A549 (cell line): ENCODE data around the gene FAM118B. TPM values are rescaled to one million over a fixed set of nuclear protein-coding genes. Genes with fewer than 3 reads are reported as not detected.

ENCODE experiments used
- ATAC-seq, 2 experiments: fragments of 200-7000 bp in 1 of 2; fragments of >200 bp in 1 of 2; cut with Nextera tagmentation in 1 of 2; cut with Tn5 transposase in 1 of 2; 3 replicates each; pipeline versions ENCODE4 v1.8.0 to v1.9.1; 2018 to 2020; ENCODE audit warnings: mild to moderate bottlenecking in 1 of 2, moderate library complexity in 1 of 2
- CTCF ChIA-PET: fragments of 300-600 bp; sonication (Branson Sonifier 250); formaldehyde crosslinking; extraction: SDS; loops from one replicate; lab custom pipeline; 2021; ENCODE audit warnings: antibody characterized with exemption, inconsistent platforms; lab: Yijun Ruan, JAX
- POLR2A ChIA-PET: fragments of 350-600 bp; formaldehyde crosslinking; extraction: SDS; loops from one replicate; lab custom pipeline; 2021; ENCODE audit warnings: antibody characterized with exemption, inconsistent platforms; lab: Yijun Ruan, JAX
- DNase-seq, 2 experiments: peaks; one replicate each; pipeline versions ENCODE4 v3.0.0 to v3.0.0-alpha.2; 2011 to 2016; ENCODE audit warnings: low read depth in 1 of 2, low spot score in 1 of 2
- FAIRE-seq: peaks from 2 replicates; lab custom pipeline; 2011; peaks lifted over from hg19 to GRCh38; lab: Jason Lieb, UNC
- H3K27ac ChIP-seq, 2 experiments: fragments of >200 bp; sonication (Bioruptor Twin); formaldehyde crosslinking; 3 replicates each; pipeline ENCODE4 v1.5.1; 2016 to 2017
- H3K4me1 ChIP-seq: fragments of >200 bp; sonication (Bioruptor Twin); formaldehyde crosslinking; 3 replicates; pipeline ENCODE4 v1.6.1; 2016
- H3K4me2 ChIP-seq: fragments of >200 bp; sonication (Bioruptor Twin); formaldehyde crosslinking; 3 replicates; pipeline ENCODE4 v1.6.1; 2016
- H3K4me3 ChIP-seq: fragments of >200 bp; sonication (Bioruptor Twin); formaldehyde crosslinking; 3 replicates; pipeline ENCODE4 v1.5.1; 2016
- H3K9me3 ChIP-seq: fragments of >200 bp; sonication (Bioruptor Twin); formaldehyde crosslinking; 3 replicates; pipeline ENCODE4 v1.6.1; 2016
- CEBPB ChIP-seq, 2 experiments: fragments of >200 bp in 1 of 2; sonication (Bioruptor Twin) in 1 of 2; formaldehyde crosslinking in 1 of 2; IDR thresholded peaks; 2 replicates each; pipeline ENCODE4 v1.6.1; 2012 to 2016
- EHMT2 ChIP-seq: fragments of 200-600 bp; sonication (generic); IDR thresholded peaks from 2 replicates; pipeline ENCODE4 v1.6.1; 2016; ENCODE audit warnings: antibody characterized with exemption, low read depth, mild to moderate bottlenecking, moderate library complexity
- ESRRA ChIP-seq: fragments of 150-350 bp; IDR thresholded peaks from 2 replicates; pipeline ENCODE4 v1.6.1; 2014; ENCODE audit warnings: mild to moderate bottlenecking, low read length, borderline replicate concordance
- GATA3 ChIP-seq: IDR thresholded peaks from 2 replicates; pipeline ENCODE4 v1.6.1; 2012; ENCODE audit warnings: borderline replicate concordance
- JUNB ChIP-seq: fragments of >200 bp; sonication (Bioruptor Twin); formaldehyde crosslinking; IDR thresholded peaks from 2 replicates; pipeline ENCODE4 v1.6.1; 2016
- KDM5A ChIP-seq: fragments of 200-600 bp; sonication (generic); IDR thresholded peaks from 2 replicates; pipeline ENCODE4 v1.6.1; 2016; ENCODE audit warnings: antibody characterized with exemption, mild to moderate bottlenecking
- MAZ ChIP-seq: fragments of 150-350 bp; IDR thresholded peaks from 2 replicates; pipeline ENCODE4 v1.6.1; 2014; ENCODE audit warnings: antibody characterized with exemption, low read depth, low read length, borderline replicate concordance
- NPAS2 ChIP-seq: fragments of 250-450 bp; sonication (Bioruptor Pico); IDR thresholded peaks from 2 replicates; pipeline ENCODE4 v1.8.0; 2022; ENCODE audit warnings: mild to moderate bottlenecking, moderate library complexity, borderline replicate concordance
- POLR2A ChIP-seq: IDR thresholded peaks from 2 replicates; pipeline ENCODE4 v1.6.1; 2012; ENCODE audit warnings: mild to moderate bottlenecking, low read length
- RAD21 ChIP-seq, 2 experiments: fragments of >200 bp in 1 of 2; sonication (Bioruptor Twin) in 1 of 2; formaldehyde crosslinking in 1 of 2; IDR thresholded peaks in 1 of 2; conservative IDR thresholded peaks in 1 of 2; 2 replicates in 1 of 2; 3 replicates in 1 of 2; pipeline ENCODE4 v1.6.1; 2012 to 2018; ENCODE audit warnings: inconsistent platforms in 1 of 2
- RARB ChIP-seq: fragments of 250-450 bp; sonication (Bioruptor Pico); IDR thresholded peaks from 2 replicates; pipeline ENCODE4 v1.8.0; 2021; ENCODE audit warnings: mild to moderate bottlenecking, moderate library complexity
- SREBF2 ChIP-seq: fragments of 450-650 bp; IDR thresholded peaks from 2 replicates; pipeline ENCODE4 v1.6.1; 2014; ENCODE audit warnings: mild to moderate bottlenecking, moderate library complexity
- ZNF302 ChIP-seq: fragments of 250-450 bp; sonication (Bioruptor Pico); IDR thresholded peaks from 2 replicates; pipeline ENCODE4 v1.9.0; 2021; ENCODE audit warnings: inconsistent platforms, mild to moderate bottlenecking, moderate library complexity
- WGBS: methylation state at CpG from one replicate; pipeline ENCODE4 v1.1.6; 2017; ENCODE audit errors: missing lambda C conversion rate; 5-methylcytosine and 5-hydroxymethylcytosine counted together
- polyA plus RNA-seq, 4 experiments: library from polyadenylated mRNA; depleted of rRNA in 3 of 4; stranded (reverse); fragments of >200 nt; fragmentation: RNase III in 1 of 4; extraction: RNeasy Plus Mini Kit Qiagen cat#74134 plus additional on column Dnase treatment in 1 of 4; gene quantifications; 2 replicates in 3 of 4; 3 replicates in 1 of 4; pipeline ENCODE4 v1.2.3, GENCODE V29; 2011 to 2017
- TF ChIP-seq, protein P1 (sequence below): fragments of 200-600 bp; sonication (generic); IDR thresholded peaks from 2 replicates; pipeline ENCODE4 v1.6.1; 2016; ENCODE audit warnings: antibody characterized with exemption, mild to moderate bottlenecking, moderate library complexity
- TF ChIP-seq, protein P2 (sequence below): fragments of 250-450 bp; sonication (Bioruptor Pico); IDR thresholded peaks from 2 replicates; pipeline ENCODE4 v1.5.0; 2020; ENCODE audit warnings: low read depth, mild to moderate bottlenecking, moderate library complexity
- TF ChIP-seq, protein P3 (sequence below): IDR thresholded peaks from 2 replicates; pipeline ENCODE4 v1.6.1; 2012
- TF ChIP-seq, protein P4 (sequence below): fragments of >200 bp; sonication (Bioruptor Twin); formaldehyde crosslinking; IDR thresholded peaks from 2 replicates; pipeline ENCODE4 v1.6.1; 2016
- TF ChIP-seq, protein P5 (sequence below): IDR thresholded peaks from 2 replicates; pipeline ENCODE4 v1.6.1; 2012

Gene FAM118B
- polyA plus RNA-seq, 2 of the 4 experiments (the other 2 are of a cell fraction), result 14.9 to 23.9 TPM

DNA sequence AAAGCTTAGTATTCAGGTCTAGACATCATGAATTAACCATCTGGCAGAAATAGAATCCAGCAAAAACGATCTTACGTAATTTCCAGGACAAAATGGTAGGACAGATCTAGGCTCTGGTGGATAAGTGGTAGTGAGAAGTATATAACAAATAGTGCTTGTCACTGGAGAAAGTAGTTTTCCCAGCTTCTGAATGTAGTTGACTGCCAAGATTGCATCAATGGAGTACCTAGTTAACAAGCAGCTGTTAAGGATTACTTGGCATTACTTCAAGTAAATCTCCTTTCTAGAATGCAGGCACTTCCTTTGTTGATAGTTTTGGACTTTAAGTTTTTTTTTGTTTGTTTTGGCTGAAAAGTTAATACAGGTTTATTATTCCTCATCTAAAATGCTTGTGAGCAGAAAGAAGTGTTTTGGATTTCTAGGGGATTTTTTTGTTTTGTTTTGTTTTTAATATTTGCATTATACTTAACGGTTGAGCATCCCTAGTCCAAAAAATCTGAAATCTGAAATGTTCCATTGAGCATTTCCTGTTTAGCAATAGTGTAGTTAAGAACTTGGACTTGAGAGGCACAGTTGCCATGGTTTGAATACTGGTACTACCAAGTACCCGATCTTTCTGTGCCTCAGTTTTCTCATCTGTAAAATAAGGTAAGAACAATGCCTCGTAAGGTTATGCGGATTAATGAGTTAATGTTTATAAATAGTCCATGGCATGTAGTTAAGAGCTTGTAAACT lies 20.3 kb downstream of the FAM118B start:
- H3K4me1 ChIP-seq, result peaks cover 6% of the 10 kb centered on the region; the same call in 2 of the 3 replicates
- 84% methylated on average over 6 of the region's 6 CpGs for WGBS
- no peak for ATAC-seq
- no peak overlapping the region for H3K4me3 ChIP-seq
- no peak overlapping the region; the same call in 2 of the 3 replicates for H3K4me2 ChIP-seq
- no peaks in the 10 kb centered on the region for H3K9me3 ChIP-seq
- DNase-seq, result no peak
- no peak for FAIRE-seq
- CTCF ChIA-PET, result no interaction called here
- no peak overlapping the region for H3K27ac ChIP-seq
- POLR2A ChIA-PET, result interaction anchor here (0.5 kb wide), 1 partner anchor 13 kb away, joined by 3 read pairs; no protein-coding TSS in a partner anchor
- no peak for TF ChIP-seq EHMT2
- TF ChIP-seq CEBPB (IDR thresholded peaks at IDR 0.05), result no peak
- TF ChIP-seq, protein P1, sequence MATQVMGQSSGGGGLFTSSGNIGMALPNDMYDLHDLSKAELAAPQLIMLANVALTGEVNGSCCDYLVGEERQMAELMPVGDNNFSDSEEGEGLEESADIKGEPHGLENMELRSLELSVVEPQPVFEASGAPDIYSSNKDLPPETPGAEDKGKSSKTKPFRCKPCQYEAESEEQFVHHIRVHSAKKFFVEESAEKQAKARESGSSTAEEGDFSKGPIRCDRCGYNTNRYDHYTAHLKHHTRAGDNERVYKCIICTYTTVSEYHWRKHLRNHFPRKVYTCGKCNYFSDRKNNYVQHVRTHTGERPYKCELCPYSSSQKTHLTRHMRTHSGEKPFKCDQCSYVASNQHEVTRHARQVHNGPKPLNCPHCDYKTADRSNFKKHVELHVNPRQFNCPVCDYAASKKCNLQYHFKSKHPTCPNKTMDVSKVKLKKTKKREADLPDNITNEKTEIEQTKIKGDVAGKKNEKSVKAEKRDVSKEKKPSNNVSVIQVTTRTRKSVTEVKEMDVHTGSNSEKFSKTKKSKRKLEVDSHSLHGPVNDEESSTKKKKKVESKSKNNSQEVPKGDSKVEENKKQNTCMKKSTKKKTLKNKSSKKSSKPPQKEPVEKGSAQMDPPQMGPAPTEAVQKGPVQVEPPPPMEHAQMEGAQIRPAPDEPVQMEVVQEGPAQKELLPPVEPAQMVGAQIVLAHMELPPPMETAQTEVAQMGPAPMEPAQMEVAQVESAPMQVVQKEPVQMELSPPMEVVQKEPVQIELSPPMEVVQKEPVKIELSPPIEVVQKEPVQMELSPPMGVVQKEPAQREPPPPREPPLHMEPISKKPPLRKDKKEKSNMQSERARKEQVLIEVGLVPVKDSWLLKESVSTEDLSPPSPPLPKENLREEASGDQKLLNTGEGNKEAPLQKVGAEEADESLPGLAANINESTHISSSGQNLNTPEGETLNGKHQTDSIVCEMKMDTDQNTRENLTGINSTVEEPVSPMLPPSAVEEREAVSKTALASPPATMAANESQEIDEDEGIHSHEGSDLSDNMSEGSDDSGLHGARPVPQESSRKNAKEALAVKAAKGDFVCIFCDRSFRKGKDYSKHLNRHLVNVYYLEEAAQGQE, result no peak
- TF ChIP-seq, protein P2, sequence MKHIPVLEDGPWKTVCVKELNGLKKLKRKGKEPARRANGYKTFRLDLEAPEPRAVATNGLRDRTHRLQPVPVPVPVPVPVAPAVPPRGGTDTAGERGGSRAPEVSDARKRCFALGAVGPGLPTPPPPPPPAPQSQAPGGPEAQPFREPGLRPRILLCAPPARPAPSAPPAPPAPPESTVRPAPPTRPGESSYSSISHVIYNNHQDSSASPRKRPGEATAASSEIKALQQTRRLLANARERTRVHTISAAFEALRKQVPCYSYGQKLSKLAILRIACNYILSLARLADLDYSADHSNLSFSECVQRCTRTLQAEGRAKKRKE (CRISPR knock-in tag), result no peak
- no peak for TF ChIP-seq ESRRA
- no peak for TF ChIP-seq JUNB
- TF ChIP-seq SREBF2, result no peak
- no peak for TF ChIP-seq ZNF302 (CRISPR knock-in tag)
- TF ChIP-seq RARB (CRISPR knock-in tag), result no peak
- TF ChIP-seq RAD21 (conservative IDR thresholded peaks at IDR 0.05 in 1 of 2, IDR thresholded peaks at IDR 0.05 in 1 of 2), result no peak
- TF ChIP-seq NPAS2 (CRISPR knock-in tag), result no peak
- no peak for TF ChIP-seq MAZ

DNA sequence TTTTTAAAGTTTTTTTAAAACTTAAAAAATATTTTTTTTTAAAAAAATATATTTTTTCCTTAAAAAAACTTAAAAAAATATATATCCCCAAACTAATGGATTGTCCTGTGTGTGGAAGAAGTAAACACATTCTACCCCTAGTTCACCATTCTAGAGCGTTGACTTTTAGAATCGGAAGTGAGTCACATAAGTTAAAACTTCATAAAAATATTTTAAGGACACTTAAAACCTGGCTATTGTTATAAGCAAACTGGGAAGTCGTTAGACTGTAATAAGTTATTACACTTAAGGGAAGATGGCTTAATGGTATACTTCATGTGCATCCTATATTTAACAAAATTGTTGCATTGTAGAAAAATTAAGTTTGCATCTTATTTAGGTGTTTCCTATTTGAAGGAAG lies 21.1 kb downstream of the FAM118B start:
- Histone ChIP-seq H3K4me2 (no peak overlapping the region), H3K9me3 (no peaks in the 10 kb centered on the region), H3K4me3 (no peak overlapping the region), H3K27ac (no peak overlapping the region), H3K4me1 (peaks cover 6% of the 10 kb centered on the region; the same call in 2 of the 3 replicates)
- 91% methylated on average over 3 of the region's 3 CpGs for WGBS
- FAIRE-seq (no peak), DNase-seq (no peak), ATAC-seq (no peak)
- CTCF ChIA-PET, result no interaction called here
- TF ChIP-seq KDM5A, result no peak
- TF ChIP-seq, protein P3, sequence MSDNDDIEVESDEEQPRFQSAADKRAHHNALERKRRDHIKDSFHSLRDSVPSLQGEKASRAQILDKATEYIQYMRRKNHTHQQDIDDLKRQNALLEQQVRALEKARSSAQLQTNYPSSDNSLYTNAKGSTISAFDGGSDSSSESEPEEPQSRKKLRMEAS, result no peak
- no peak for TF ChIP-seq GATA3
- no peak for TF ChIP-seq POLR2A
- TF ChIP-seq, protein P4, sequence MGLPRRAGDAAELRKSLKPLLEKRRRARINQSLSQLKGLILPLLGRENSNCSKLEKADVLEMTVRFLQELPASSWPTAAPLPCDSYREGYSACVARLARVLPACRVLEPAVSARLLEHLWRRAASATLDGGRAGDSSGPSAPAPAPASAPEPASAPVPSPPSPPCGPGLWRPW, result no peak
- TF ChIP-seq, protein P5, sequence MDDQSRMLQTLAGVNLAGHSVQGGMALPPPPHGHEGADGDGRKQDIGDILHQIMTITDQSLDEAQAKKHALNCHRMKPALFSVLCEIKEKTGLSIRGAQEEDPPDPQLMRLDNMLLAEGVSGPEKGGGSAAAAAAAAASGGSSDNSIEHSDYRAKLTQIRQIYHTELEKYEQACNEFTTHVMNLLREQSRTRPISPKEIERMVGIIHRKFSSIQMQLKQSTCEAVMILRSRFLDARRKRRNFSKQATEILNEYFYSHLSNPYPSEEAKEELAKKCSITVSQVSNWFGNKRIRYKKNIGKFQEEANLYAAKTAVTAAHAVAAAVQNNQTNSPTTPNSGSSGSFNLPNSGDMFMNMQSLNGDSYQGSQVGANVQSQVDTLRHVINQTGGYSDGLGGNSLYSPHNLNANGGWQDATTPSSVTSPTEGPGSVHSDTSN, result no peak
- TF ChIP-seq EHMT2, result no peak
- TF ChIP-seq, protein P1, result no peak
- POLR2A ChIA-PET, result no interaction called here
